Measurements from ENCODE around the gene NPPC.
A peak's percentile ranks its signal among the peaks of the same experiment; 100 is the strongest.

Gene NPPC

DNA sequence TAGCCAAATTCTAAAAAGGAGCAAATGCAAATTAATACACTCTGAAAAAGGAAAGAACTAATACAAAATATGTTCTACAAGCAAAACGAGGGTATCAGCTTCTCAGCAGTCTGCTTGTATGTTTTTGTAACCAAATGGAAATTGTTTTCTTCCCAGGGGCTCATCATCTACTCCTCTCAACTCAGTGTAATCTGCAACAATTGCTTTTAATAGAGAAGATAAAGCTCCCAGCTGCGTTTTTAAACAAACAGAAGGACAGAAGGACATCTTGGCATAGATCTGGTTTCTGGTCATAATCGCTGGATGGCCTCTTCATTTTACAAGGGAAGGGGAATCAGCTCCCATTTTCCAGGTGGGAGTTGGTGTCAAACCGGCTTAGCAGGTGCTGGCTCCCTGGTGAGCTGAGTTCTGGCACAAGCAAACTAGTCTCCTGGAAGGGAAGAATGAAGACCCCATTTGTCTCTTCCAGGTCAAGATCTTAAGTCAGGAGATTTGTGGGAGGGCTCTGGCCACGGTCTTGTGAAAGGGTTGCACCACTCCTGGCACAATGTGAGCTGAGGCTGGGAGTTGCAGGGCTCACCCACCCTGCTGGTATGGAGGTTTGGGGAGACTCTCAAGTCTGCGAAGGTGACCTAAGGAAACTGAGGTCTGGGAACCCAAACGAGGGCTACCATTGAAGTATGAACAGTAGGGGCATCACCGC lies 41.6 kb downstream of the NPPC start:
- DNase-seq: no peak

GRCh38 chr2:231883468-231883881 lies 42.7 kb downstream of the NPPC start:
- peak; percentile 12 for DNase-seq

- DNase-seq: no peak
Observed at GRCh38 chr2:231882646-231883045, 43.5 kb downstream of the NPPC start.

DNA sequence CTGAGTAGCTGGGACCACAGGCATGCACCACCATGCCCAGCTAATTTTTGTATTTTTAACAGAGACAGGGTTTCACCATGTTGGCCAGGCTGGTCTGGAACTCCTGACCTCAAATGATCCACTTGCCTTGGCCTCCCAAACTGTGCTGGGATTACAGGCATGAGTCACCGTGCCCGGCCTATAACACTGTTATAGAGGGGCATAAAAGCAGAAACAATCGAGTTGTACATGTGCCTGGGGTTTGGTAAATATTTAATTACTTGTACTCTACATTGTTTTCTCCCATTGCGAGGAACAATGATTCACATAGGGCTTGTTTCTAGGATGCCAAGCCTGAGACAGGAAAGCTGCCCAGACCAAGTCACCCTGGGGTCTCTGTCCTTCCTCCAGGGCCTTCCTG lies 45.8 kb downstream of the NPPC start:
- peak; percentile 25 for DNase-seq

GRCh38 chr2:231879216-231879615 lies 47.0 kb downstream of the NPPC start:
- no peak for DNase-seq

DNA sequence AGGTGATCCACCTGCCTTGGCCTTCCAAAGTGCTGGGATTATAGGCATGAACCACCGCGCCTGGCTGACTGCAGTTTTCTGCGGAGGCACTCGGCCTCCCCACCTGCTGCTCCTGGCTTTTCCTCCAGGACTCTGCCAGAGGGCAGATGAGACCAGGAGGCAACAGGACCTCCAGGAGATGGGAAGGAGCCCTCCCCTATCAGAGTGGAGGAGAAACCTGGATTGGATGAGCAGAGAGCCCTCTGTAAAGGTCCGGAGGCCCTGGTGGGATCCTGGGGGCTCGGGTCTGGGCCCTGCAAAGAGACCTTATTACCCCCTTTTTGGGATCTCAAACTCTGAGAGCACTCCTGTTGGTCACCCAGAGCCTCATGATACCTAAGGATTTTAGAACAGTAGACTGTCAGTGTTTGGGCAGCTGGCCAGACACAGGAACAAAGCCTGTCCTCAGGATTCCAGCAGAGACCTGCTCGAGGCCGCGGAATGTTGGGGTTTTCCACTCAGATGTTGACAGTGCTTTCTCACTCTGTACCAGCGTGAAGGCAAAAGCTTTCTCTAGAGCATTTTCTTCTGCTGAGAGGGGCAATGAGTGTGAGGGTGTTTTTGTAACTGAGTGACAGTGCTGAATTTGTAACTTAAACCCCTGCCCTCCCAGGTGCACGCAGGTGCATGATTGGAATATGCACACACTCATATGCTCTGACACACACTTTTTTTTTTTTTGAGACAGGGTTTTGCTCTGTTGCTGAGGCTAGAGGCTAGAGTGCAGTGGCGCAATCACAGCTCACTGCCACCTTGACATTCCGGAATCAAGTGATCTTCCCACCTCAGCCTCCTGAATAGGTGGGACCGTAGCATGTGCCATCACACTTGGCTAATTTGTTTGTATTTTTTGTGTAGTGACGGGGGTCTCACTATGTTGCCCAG lies 48.4 kb downstream of the NPPC start:
- peak; percentile 65 for DNase-seq

DNA sequence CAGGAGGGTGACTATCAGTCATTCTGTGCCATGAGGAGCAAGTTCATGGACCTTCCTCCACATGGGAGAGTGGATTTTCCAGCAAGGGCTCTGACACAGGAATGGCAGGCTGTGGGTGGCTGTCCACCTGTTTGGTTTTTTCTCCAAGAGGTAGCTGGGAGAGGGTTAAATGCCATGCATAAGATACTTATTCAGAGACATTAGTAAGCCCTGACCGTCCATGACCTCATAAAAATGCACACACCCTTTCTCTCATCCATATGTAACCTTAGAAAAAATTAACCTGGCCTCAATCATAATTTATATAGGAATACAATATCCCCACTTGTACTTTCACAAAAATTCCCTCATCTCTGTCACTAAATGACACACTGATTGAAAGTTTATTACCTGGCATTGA lies 51.3 kb downstream of the NPPC start:
- no peak for DNase-seq

All from kidney glomerular epithelial cell (primary cell).